GM21528 (cell line): ENCODE results near the gene MRPL4.

Experiments used
- ATAC-seq: cut with Tn5 transposase; IDR thresholded peaks from one replicate; pipeline ENCODE4 v1.9.1; 2021; ENCODE audit warnings: mild to moderate bottlenecking, moderate library complexity; ENCODE audit not compliant: unreplicated experiment, low FRiP score

The MRPL4 gene

GRCh38 chr19:10251792-10252694 is at the start of gene MRPL4:
MRPL4 (plus strand) TSS chr19:10252214; CDS start chr19:10252254, 40 bp downstream.
- ATAC-seq: peak; percentile 83

- no peak for ATAC-seq
Observed at GRCh38 chr19:10203686-10204085, 48.3 kb upstream of the MRPL4 start.

GRCh38 chr19:10205636-10206035 is 46.4 kb upstream of the MRPL4 start:
- no peak for ATAC-seq

- no peak for ATAC-seq
Observed at GRCh38 chr19:10206226-10206885, 45.7 kb upstream of the MRPL4 start.

GRCh38 chr19:10207026-10207425 is 45.0 kb upstream of the MRPL4 start:
- no peak for ATAC-seq

GRCh38 chr19:10209315-10209714 is 42.7 kb upstream of the MRPL4 start:
- no peak for ATAC-seq

- ATAC-seq: no peak
Observed at GRCh38 chr19:10211061-10211460, 41.0 kb upstream of the MRPL4 start.

- no peak for ATAC-seq
Observed at GRCh38 chr19:10211691-10212090, 40.3 kb upstream of the MRPL4 start.

GRCh38 chr19:10214784-10215183 is 37.2 kb upstream of the MRPL4 start:
- ATAC-seq: no peak

GRCh38 chr19:10217085-10217484 is 34.9 kb upstream of the MRPL4 start:
- ATAC-seq: no peak

GRCh38 chr19:10219678-10220077 is 32.3 kb upstream of the MRPL4 start:
- no peak for ATAC-seq

- no peak for ATAC-seq
Observed at GRCh38 chr19:10220695-10221094, 31.3 kb upstream of the MRPL4 start.

- no peak for ATAC-seq
Observed at GRCh38 chr19:10222201-10222890, 29.7 kb upstream of the MRPL4 start.

GRCh38 chr19:10223488-10224213 is 28.4 kb upstream of the MRPL4 start:
- ATAC-seq: no peak

- no peak for ATAC-seq
Observed at GRCh38 chr19:10224337-10224736, 27.7 kb upstream of the MRPL4 start.

GRCh38 chr19:10226021-10226375 is 26.0 kb upstream of the MRPL4 start:
- no peak for ATAC-seq

- no peak for ATAC-seq
Observed at GRCh38 chr19:10226376-10227025, 25.5 kb upstream of the MRPL4 start.

GRCh38 chr19:10227026-10227971 is 24.7 kb upstream of the MRPL4 start:
- ATAC-seq: no peak

GRCh38 chr19:10228393-10228792 is 23.6 kb upstream of the MRPL4 start:
- ATAC-seq: no peak
